Measurements from ENCODE around the gene HIVEP2.

HIVEP2 gene

DNA sequence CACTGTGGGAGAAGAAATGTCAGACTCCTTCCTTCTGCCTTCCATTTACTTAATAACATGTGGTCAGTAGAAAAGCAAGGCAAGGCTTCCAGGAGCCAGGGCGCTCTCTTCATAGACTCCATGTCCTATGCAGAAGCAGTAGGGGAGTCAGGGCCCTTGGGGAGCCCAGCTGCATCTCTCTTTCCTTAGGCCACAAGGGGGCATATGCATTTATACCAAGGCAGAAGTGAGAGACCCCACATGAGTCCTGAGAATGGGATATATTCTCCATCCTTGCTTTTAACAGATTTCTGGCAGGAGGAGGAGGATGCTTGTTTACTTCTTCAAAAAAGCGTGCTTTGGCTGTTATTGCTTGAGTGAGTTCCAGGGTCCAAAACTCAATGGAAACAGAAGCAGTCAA is 198.5 kb downstream of the HIVEP2 start:
- H3K4me3 ChIP-seq (ENCODE audit: low read depth, low read length), result no peak overlapping the region

DNA sequence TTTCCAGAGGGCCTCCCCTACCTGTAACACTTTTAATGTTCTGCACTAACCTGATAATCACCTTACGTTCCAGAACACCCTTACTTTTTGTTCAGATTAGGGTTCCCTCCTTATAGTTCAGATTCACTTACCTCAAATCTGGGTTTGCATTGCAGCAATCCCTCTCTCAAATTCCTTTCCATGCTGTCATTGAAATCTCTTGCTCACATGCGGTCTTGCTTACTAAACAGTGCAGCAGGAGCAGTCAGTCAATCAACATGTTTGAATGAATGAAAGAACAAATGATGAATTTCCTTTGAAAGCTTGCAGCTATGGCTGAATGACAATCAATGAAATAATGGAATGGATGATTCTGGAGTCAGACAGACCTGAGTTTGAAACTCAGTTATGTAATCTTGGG is 200.1 kb downstream of the HIVEP2 start:
- no peak overlapping the region for H3K4me3 ChIP-seq (ENCODE audit: low read depth, low read length)

DNA sequence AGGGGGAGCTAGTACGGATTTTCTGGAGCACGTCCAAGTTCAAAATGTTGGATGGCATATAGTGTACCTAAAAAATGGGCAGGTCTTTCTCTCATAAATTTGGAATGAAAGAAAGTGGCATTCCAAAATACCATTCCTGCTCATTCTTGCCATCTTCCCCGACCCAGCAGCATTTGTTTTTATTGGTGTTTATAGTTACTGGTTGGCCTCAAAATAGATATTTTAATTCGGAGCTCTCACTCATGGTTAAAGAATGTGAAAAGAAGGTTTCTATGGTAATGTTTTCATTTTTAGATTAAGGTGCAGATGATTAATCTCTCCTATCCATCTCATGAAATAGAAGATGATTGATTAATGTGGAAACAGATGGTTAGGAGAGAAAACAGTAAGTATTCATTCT is 204.5 kb downstream of the HIVEP2 start:
- H3K4me3 ChIP-seq (ENCODE audit: low read depth, low read length), result no peak overlapping the region

DNA sequence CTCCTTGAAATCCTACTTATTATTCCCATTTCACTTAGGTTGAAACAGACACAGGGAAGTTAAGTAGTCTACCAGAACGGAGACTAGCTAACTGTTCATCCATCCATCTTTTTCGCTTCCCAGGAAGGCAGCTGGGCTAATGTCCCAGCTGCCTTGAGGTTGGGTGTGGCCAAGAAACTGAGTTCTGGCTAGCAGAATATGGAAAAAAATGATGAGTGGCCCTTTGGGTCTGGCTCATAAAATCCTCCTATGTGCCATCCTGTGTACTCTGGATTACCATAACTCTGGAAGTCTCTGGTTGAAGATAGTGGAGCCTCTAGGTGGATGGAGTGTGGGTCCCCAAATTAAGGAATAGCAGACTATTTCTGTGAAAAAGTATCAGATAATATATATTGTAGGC is 206.2 kb downstream of the HIVEP2 start:
- no peak overlapping the region for H3K4me3 ChIP-seq (ENCODE audit: low read depth, low read length)

DNA sequence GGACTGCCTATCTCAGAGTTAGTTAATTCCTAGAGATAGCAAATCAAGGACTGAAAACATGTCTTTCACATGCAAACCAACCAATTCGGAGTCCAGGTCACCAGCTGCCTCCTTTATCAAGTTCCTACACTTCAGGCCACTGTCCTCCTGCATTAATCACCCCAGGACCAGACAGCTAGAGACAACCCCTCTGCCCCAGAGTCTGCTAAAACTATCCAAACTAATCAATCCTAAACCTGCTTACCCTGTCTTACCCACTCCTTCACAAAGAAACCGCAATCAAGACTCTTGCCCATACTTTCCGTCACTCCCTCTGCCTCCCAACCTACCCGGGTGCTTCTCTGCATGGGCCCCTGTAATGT is 207.0 kb downstream of the HIVEP2 start:
- no peak overlapping the region for H3K4me3 ChIP-seq (ENCODE audit: low read depth, low read length)

DNA sequence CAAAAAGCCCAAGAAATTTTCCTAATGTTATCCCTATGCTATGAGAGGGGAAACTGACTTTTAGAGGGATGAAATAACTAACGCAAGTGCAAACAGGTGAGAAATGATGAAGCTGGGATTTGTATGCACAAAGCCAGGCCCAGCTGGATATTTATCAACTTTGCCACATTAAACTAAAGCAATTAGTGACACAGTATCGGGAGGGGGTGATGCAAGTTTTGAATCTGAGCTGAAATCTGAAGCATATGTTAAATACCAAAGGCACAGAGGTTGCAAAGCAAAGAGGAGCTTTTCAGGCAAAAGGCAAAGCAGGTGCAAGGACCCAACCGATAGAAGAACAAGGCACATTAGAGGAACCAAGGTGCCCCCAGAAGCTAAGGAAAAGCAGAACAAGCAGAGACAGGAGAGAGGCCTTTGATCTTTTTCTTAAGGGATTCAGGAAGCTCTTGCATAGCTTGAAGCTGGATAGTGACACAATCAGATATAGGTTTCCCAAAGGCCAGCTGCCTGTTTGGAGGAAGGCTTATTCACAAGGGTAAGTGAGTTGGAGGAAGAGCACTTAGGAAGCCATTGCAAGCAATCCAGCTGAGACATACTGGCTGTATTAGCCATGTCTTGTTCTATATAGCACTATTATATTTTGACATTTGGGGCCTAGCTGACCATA is 207.5 kb downstream of the HIVEP2 start:
- H3K4me3 ChIP-seq (ENCODE audit: low read depth, low read length), result no peak overlapping the region

DNA sequence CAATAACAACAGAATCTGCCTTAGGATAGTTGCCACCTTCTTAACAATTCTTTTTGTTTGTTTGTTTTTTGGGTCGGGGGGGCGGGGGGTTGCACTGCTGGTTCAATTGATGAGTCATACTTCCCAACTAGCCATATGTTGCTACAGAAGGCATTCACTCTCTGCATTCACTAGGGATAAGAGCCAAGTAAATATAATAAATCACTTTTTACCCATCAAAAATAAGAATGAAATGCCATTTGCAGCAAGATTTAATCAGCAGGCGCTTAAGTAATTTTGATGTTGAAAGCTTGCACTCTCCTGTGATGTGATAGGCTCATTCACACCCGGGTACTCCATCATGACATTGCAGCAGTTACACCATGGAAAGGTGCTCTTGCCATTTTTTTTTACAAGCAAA is 209.8 kb downstream of the HIVEP2 start:
- no peak overlapping the region for H3K4me3 ChIP-seq (ENCODE audit: low read depth, low read length)

DNA sequence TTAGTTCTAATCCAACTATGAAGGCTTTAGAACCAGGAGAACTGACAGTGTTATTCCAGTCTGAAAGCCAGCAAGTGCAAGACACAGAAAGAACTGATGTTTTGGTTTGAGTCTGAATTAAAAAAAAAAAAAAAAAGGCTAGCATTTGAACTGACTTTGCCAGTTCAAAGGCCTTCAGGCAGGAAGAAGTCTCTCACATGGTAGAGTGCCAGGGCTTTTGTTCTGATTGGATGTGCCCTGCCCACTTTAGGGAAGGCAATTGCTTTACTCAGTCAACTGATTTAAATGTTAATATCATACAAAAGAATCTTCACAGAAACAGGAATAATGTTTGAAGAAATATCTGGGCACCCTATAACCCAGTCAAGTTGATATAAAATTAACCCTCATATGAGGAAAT is 212.2 kb downstream of the HIVEP2 start:
- no peak overlapping the region for H3K4me3 ChIP-seq (ENCODE audit: low read depth, low read length)

DNA sequence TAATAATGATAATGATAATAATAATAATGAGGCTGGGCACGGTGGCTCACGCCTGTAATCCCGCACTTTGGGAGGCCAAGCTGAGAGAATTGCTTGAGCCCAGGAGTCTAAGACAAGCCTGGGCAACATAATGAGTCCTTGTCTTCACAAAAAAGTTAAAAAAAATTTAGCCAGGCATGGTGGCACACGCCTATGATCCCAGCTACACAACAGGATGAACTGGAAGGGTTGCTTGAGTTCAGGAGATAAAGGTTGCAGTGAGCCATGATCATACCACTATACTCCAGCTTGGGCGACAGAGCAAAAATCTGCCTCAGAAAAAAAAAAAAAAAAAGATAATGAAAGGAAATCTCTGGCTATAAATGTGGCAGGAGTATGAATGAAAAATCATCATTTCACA is 213.4 kb downstream of the HIVEP2 start:
- no peak overlapping the region for H3K4me3 ChIP-seq (ENCODE audit: low read depth, low read length)

DNA sequence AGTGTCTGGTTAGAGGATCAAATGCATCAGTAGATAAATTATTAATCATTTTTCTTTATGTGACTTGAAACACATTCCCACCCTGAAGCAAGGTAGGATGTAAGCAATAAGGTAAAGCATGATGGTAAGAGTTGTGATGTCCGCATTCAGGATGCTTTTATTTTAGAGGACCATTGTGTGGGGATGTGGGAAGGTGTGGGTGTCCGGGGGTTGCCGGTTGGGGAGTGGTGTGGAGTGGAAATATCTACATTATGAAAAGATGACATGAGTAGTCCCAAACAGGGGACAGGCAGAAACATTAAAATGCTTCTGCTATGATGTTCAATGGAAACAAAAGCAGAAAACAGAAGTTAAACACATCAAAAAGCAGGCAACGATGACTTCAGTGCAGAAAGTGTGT is 215.4 kb downstream of the HIVEP2 start:
- H3K4me3 ChIP-seq (ENCODE audit: low read depth, low read length), result no peak overlapping the region

DNA sequence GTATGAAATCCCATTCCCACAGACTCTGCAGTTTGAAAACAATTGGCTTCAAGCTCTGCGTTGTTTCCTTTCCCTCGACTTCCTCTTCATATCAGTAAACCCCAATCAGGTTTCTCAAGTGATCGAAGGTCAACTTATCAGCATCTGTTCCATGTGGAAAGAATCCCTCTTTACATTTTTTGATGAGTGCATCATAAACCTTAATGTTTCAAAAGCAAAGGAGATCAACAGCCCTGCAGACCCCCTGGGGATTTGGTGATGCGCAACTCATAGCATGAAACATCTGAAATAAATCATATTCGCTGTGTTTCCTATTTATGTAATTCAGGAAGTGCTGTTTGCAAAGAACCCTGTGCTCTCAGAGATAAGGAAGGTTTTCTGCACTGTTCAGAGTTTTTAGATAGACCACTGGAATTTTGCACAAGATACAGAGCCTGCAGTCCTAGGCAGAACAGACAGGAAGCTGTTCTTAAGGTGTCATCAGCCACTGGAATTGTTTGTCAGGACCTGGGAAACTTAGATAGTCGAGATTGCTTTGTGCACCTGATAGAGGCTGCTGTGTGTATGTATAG is 216.0 kb downstream of the HIVEP2 start:
- no peak overlapping the region for H3K4me3 ChIP-seq (ENCODE audit: low read depth, low read length)

DNA sequence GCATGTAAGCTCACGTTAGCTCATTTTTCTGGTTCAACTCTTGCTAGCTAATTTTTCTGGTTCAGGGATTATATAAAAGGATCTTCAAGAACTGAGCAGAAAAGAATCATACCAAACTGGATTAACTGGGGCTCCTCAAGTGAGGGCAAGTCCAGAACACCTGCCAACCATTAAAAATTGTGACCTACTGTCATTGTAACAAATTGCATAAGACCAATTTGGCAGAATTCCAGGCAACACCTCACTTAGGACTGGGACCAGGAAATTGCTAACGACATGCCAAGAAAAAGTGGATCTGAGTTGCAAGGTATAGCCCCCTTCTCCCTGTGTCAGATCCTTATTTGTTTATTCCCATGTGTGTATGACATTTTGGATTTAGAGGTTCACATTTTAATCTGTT is 216.6 kb downstream of the HIVEP2 start:
- no peak overlapping the region for H3K4me3 ChIP-seq (ENCODE audit: low read depth, low read length)

DNA sequence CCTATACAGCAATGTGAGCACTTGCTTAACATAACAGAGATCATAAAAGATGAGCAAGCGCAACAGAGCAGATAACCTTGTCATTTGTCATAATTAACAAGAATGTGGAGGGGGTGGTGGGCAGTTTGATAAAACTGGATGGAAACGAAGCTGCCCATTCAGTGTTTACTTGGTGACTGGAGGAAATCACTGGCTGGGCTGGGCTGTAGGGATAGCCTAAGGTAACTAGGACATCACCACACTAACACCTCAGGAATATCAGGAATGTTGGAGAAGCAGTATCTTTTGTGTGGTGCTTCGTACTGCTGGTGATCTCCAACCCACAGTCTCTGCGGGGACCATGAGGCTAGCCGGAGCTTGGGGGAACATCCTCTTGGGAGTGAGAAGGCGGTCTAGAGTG is 218.4 kb downstream of the HIVEP2 start:
- H3K4me3 ChIP-seq (ENCODE audit: low read depth, low read length), result no peak overlapping the region

DNA sequence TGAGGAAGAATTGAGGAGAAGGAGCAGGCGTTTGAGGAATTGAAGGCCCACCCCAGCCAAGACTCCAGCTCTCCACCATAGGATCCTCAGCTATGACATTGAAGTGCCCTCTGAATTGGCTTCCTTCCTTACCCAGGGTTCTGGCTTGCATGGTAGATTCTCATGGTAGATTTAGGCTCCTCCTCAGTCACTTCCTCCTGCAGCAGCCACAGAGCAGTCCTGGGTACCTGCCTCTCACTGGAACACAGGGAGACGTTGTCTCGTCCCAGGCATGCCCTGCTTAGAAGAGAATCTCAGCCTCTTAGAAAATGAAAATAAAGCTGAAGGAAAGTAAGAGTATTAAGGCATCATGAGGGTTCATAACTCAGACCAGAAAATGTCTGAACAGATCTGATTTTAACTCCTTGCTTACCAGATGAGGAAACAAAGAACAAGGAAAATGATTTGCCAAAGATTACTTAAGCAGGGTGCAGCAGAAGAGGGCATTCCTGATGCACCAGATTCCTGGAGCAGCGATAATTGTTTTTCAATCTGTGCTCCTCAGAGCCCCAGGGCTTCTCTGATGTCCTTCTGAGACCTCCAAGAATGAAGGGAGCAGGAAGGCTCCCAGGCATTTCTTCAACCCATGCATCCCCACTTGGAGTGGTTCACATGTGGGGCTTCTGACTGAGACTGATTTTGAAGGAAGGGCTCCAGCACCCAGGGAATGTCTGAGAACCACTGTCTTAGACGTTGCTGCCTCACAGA is 219.8 kb downstream of the HIVEP2 start:
- no peak overlapping the region for H3K4me3 ChIP-seq (ENCODE audit: low read depth, low read length)

DNA sequence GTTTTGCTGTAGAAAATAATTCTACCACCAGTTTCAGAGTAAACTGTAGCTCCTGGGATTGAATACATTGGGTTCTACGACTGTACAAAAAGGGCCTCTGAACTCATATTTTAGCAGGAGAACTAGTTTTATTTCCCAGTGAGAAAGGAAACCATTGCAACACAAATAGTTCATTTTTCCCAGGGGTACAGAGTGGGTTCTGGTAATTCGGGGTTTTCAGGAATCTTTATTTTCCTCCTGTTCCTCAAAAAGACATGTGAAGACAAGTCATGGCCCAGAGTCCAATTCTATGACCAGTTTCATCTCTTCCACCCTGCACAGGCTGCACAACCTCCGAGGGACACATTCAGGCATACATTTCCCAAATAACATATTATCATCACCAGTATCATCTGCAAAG is 222.1 kb downstream of the HIVEP2 start:
- no peak overlapping the region for H3K4me3 ChIP-seq (ENCODE audit: low read depth, low read length)

DNA sequence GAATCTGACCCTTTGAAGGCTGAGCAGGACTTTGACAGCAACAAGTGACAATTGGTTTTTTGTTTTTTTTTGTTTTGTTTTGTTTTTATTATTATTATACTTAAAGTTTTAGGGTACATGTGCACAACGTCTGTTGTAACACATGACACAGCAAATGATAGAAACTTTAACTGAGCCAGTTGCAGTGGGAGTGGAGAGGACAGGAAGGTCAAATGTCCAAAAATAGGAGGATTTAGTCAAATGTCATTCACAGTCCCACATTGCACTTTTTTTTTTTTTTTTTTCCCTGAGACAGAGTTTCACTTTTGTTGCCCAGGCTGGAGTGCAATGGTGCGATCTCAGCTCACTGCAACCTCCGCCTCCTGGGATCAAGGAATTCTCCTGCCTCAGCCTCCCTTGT is 223.0 kb downstream of the HIVEP2 start:
- no peak overlapping the region for H3K4me3 ChIP-seq (ENCODE audit: low read depth, low read length)

DNA sequence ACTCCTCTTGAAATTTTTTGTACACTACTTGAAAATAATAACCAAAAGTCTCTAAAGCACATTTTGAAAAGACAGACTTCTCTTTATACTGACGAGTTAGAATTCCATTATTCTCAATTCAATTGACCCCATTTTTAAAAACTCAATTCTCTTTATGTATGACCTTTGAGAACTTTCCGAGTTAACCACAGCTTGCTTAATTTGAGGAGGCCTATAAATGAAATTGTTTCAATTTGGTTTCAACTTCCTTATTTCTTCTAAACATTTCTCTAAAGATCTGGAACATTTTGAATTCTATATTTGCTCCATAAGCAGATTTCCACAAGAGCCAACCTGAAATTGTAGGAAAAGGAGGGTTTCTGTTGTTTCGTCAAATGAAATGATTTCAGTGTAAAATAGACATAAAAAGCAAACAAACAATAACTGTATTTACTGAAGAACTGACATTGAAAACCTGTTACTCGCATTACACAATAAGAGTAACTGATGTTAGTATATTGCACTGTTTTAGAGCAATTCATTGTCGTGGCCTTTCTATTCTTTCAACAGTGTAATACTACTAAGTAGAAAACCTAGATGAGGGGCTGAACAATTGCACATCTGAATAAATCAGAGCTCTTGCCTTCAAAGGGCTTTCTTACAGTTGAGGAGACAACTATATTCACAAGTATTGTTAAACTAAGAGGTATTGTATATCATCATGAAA is 223.6 kb downstream of the HIVEP2 start:
- no peak overlapping the region for H3K4me3 ChIP-seq (ENCODE audit: low read depth, low read length)

DNA sequence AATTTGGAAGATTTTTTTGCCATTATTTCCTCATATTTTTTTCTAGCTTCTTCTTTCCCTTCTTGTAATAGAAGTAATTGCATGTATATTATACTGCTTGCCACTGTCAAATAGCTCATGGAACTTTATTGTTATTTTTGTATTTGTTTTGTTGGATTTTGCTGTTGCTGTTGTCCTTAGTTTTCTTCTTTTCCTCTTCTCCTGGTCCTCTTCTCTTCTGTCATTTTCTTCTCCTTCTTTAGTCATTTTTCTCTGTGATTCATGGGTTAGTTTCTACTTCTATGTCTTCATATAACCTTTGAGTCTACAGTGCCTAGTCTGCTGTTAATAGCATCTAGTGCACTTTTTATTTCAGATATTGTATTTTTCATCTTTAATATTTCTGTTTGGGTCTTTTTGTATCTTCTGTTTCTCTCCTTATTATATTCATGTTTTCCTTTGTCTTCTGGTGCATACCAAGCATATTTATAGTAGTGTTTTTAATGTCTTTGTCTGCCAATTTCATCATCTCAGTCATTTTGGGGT is 226.2 kb downstream of the HIVEP2 start:
- H3K4me3 ChIP-seq (ENCODE audit: low read depth, low read length), result no peak overlapping the region

DNA sequence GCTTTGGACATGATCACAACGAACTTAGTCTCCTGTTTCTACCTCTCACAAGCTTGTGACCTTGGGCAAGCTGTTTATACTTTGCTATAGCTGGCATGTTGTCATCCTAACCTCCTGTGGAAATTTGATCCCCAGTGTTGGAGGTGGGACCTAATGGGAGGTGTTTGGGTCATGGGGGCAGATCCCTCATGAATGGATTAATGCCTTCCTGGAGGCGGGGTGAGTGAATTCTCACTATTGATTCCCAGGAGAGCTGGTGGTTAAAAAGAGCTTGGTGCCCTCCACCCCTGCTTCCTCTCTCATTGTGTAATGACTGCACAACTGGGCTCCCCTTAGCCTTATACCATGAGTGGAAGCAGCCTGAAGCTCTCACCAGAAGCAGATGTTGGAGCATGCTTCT is 228.9 kb downstream of the HIVEP2 start:
- H3K4me3 ChIP-seq (ENCODE audit: low read depth, low read length), result no peak overlapping the region

DNA sequence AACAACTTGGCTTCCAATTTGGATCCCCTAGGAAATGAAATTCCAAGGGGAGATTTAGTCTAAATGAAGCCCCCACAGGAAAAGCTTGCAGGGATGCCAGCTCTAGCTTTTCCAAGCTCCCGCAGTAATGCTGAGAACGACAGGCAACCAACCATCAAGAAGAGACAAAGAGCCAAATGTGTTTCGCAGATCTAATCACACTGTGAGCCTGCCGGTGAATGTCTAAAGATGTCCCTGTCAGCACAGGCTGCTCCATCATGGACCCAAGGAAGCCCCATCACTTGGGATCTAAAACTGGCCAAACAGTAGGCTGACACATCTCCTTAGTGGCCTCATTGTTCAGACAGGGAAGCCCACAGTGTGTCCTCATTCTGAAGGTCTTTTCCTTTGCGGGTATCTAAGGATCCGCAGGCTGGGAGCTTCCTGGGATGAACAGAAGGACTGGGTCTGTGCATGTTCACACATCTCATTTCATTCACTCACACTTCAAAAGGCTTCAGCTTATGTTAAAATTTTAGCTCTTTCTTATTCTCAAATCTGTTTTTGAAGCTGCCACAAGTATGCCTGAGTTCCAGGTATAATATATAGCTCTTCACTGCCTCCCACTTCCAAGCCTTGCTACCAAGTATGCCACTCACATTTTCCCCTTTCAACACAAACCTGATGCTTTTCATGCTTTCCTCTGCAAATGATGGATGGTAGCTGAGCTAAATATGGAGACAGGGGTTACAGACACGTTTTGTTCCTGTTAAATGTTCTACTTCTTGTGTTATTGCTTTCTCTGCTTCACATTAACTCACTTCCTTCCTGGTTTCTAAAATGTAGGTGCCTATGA is 229.8 kb downstream of the HIVEP2 start:
- H3K4me3 ChIP-seq (ENCODE audit: low read depth, low read length), result no peak overlapping the region

DNA sequence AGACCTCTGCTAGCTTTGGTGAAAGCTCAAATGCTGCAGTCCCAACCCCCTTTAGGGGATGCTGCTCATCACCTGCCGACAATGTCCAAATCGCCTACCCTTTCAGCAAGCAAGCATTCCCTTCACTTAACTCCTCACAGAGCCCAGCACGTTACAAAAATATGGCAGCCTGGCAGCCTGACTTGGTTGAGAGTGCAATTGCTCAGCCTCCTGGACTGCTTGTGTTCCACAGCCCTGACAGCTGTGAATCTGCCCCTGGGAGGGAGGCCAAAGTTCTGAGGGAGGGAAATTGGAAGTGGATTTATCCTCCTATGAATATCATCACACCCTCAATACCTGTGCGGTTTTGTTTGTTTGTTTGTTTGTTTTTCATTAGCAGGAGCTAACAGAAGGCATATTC is 231.0 kb downstream of the HIVEP2 start:
- no peak overlapping the region for H3K4me3 ChIP-seq (ENCODE audit: low read depth, low read length)
